ENCODE results near the gene PDCD6IP.
"Not testable (repeated sequence)": the region's sequence is repeated elsewhere in the genome, so short reads cannot be mapped to it uniquely, and the experiment has no call there.

DNA sequence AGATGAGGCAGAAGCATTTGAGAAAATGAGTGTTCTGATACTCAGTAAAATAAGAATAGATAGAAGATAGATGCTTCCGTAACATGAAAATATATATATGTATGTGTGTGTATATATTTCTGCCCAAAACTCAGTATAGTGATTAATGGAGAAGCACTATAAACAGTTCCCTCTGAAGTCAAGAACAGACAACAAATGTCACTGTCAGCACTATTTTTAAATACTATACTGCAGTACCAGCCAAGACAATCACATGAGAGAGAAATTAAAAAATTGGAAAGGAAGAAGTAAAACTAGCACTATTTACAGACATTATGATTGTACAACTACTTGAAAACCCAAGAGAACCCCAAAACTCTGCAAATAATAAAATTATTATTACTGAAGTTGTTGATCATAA lies 59.3 kb downstream of the PDCD6IP start:
- TF ChIP-seq, protein P1, sequence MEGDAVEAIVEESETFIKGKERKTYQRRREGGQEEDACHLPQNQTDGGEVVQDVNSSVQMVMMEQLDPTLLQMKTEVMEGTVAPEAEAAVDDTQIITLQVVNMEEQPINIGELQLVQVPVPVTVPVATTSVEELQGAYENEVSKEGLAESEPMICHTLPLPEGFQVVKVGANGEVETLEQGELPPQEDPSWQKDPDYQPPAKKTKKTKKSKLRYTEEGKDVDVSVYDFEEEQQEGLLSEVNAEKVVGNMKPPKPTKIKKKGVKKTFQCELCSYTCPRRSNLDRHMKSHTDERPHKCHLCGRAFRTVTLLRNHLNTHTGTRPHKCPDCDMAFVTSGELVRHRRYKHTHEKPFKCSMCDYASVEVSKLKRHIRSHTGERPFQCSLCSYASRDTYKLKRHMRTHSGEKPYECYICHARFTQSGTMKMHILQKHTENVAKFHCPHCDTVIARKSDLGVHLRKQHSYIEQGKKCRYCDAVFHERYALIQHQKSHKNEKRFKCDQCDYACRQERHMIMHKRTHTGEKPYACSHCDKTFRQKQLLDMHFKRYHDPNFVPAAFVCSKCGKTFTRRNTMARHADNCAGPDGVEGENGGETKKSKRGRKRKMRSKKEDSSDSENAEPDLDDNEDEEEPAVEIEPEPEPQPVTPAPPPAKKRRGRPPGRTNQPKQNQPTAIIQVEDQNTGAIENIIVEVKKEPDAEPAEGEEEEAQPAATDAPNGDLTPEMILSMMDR (IDR thresholded peaks at IDR 0.05): not testable (repeated sequence)
- not testable (repeated sequence) for TF ChIP-seq POLR2A (IDR thresholded peaks at IDR 0.05)

Measured in body of pancreas (tissue), 4 donors.